Loucy (cell line): Measurements from ENCODE around the gene FBH1.

Experiments used
- H2AFZ ChIP-seq: fragments of 200-600 bp; sonication (generic); 2 replicates; pipeline ENCODE4 v1.6.0; 2016; ENCODE audit warnings: antibody characterized with exemption, mild to moderate bottlenecking, low read length, moderate library complexity
- H3F3A ChIP-seq: fragments of 200-600 bp; 2 replicates; pipeline ENCODE4 v1.6.0; 2016; ENCODE audit warnings: antibody characterized with exemption, low read depth, mild to moderate bottlenecking
- H3K27me3 ChIP-seq: fragments of 200-600 bp; sonication (generic); 2 replicates; pipeline ENCODE4 v1.6.1; 2014; ENCODE audit warnings: low read length, mild to moderate bottlenecking; ENCODE audit not compliant: insufficient read depth, poor library complexity, severe bottlenecking
- H3K36me3 ChIP-seq: fragments of 200-600 bp; sonication (generic); 2 replicates; pipeline ENCODE4 v1.6.1; 2016; ENCODE audit warnings: low read length; ENCODE audit not compliant: insufficient read depth
- H3K4me1 ChIP-seq: fragments of 200-600 bp; sonication (generic); 2 replicates; pipeline ENCODE4 v1.5.1; 2014; ENCODE audit warnings: low read length, mild to moderate bottlenecking; ENCODE audit not compliant: insufficient read depth, poor library complexity, severe bottlenecking
- H3K4me2 ChIP-seq: fragments of 200-600 bp; sonication (generic); 2 replicates; pipeline ENCODE4 v1.6.0; 2014; ENCODE audit warnings: antibody characterized with exemption, low read length, low read depth, mild to moderate bottlenecking; ENCODE audit not compliant: poor library complexity, severe bottlenecking
- H3K4me3 ChIP-seq: fragments of 200-600 bp; sonication (generic); 2 replicates; pipeline ENCODE4 v1.5.1; 2014; ENCODE audit warnings: low read length, mild to moderate bottlenecking, mixed read lengths; ENCODE audit not compliant: poor library complexity, severe bottlenecking
- H3K79me2 ChIP-seq: fragments of 200-600 bp; sonication (generic); 2 replicates; pipeline ENCODE4 v1.6.1; 2014; ENCODE audit warnings: low read length; ENCODE audit not compliant: insufficient read depth
- H3K9ac ChIP-seq: fragments of 200-600 bp; sonication (generic); 2 replicates; pipeline ENCODE4 v1.6.0; 2014; ENCODE audit warnings: mild to moderate bottlenecking, low read depth, low read length, moderate library complexity; ENCODE audit not compliant: poor library complexity, severe bottlenecking
- H3K9me2 ChIP-seq: fragments of 200-600 bp; sonication (generic); replicated peaks from 2 replicates; pipeline ENCODE4 v1.6.1; 2016; ENCODE audit warnings: low read depth, low read length, mixed read lengths
- H3K9me3 ChIP-seq: fragments of 200-600 bp; sonication (generic); 2 replicates; pipeline ENCODE4 v1.6.1; 2014; ENCODE audit warnings: mild to moderate bottlenecking, antibody characterized with exemption, low read length, low read depth; ENCODE audit not compliant: insufficient read depth
- H4K20me1 ChIP-seq: fragments of 200-600 bp; sonication (generic); 2 replicates; pipeline ENCODE4 v1.6.0; 2014; ENCODE audit warnings: antibody characterized with exemption, low read length, mild to moderate bottlenecking; ENCODE audit not compliant: insufficient read depth, poor library complexity, severe bottlenecking
- CTCF ChIP-seq: fragments of 200-600 bp; sonication (generic); conservative IDR thresholded peaks from 2 replicates; pipeline ENCODE4 v1.5.1; 2014; ENCODE audit warnings: mild to moderate bottlenecking, antibody characterized with exemption, low read length
- EZH2phosphoT487 ChIP-seq: fragments of 200-600 bp; IDR thresholded peaks from 2 replicates; pipeline ENCODE4 v1.6.1; 2018; ENCODE audit warnings: antibody characterized with exemption, mild to moderate bottlenecking, moderate library complexity, borderline replicate concordance

FBH1 gene

GRCh38 chr10:5898163-5898562, 8.1 kb downstream of the FBH1 start:
- Histone ChIP-seq H3K27me3 (no peaks in the 10 kb centered on the region), H3K4me1 (peaks cover 8% of the 10 kb centered on the region), H3K4me2 (no peak overlapping the region), H3K36me3 (no peaks in the 10 kb centered on the region), H3K79me2 (peaks cover 25% of the 10 kb centered on the region), H4K20me1 (peaks cover 10% of the 10 kb centered on the region), H3F3A (no peaks in the 10 kb centered on the region), H3K9ac (no peak overlapping the region), H3K9me2 (no peaks in the 10 kb centered on the region), H3K9me3 (peaks cover 3% of the 10 kb centered on the region; the same call in 1 of the 2 replicates), H2AFZ (no peak overlapping the region), H3K4me3 (no peak overlapping the region)
- no peak for TF ChIP-seq CTCF
- TF ChIP-seq EZH2phosphoT487, result no peak

DNA sequence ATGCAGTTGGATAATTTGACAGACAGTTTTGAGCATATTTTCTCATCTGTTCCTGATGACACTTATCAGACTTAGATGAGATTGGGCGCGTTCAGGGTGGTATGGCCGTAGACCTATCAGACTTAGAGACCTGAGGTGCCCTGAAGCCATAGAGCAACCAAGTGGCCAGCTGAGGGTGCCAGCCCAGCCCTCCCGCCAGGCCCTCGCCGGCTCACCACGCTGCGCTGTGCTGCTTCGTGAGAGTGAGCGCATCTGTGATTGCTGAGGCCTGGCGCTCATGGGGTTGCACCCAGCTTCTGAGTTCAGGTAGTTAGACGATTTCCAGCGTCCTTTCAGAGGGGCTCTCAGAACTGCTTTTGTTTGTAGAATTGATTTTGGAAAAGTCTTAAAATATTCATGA, 10.2 kb downstream of the FBH1 start:
- H3K36me3 ChIP-seq, result 0 out of 2 replicates have a peak, but pooled peaks cover 3% of the 10 kb centered on the region
- no peak overlapping the region for H3K4me2 ChIP-seq
- H3K79me2 ChIP-seq, result peaks cover 13% of the 10 kb centered on the region; the same call in 1 of the 2 replicates
- peaks cover 3% of the 10 kb centered on the region for H4K20me1 ChIP-seq
- H3F3A ChIP-seq, result no peaks in the 10 kb centered on the region
- H3K9me3 ChIP-seq, result peaks cover 3% of the 10 kb centered on the region; the same call in 1 of the 2 replicates
- no peak overlapping the region for H3K4me3 ChIP-seq
- TF ChIP-seq EZH2phosphoT487 (no peak), CTCF (no peak)
- H3K9me2 ChIP-seq, result no peaks in the 10 kb centered on the region
- no peak overlapping the region for H3K9ac ChIP-seq
- no peaks in the 10 kb centered on the region for H3K27me3 ChIP-seq
- peaks cover 3% of the 10 kb centered on the region for H3K4me1 ChIP-seq
- no peak overlapping the region for H2AFZ ChIP-seq

DNA sequence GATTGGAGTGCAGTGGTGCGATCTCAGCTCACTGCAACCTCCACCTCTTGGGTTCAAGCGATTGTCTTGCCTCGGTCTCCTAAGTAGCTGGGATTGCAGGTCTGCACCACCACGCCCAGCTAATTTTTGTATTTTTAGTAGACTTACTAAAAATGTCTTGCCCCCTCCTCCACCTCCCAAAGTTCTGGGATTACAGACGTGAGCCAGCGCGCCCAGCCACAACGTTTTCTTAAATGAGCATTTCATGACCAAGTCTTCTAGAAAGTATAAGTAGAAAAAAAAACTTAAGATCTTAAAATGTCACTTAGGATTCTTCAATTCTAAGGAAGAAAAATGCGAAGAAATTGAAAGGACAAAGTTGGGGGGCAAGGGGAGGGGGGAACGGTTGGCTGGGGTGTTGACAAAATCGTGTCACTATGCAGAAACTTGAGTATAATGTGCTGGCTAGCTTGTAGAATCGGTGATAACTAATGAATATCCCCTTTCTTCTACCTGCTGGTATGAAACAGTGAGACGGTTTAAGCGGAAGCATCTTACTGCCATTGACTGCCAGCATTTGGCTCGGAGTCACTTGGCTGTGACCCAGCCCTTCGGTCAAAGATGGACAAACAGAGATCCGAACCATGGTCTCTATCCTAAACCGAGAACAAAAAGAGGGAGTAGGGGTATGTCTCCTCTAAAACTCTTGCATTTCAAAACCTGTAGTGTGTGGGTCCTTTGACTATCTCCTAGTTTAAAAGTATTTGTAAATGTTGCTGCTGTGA, 12.7 kb downstream of the FBH1 start:
- Histone ChIP-seq H3K27me3 (no peaks in the 10 kb centered on the region), H2AFZ (no peak overlapping the region), H3K9me3 (peaks cover 3% of the 10 kb centered on the region; the same call in 1 of the 2 replicates), H4K20me1 (no peaks in the 10 kb centered on the region), H3K4me2 (no peak overlapping the region), H3K4me1 (peaks cover 3% of the 10 kb centered on the region), H3F3A (no peaks in the 10 kb centered on the region), H3K4me3 (no peak overlapping the region), H3K36me3 (peaks cover 8% of the 10 kb centered on the region; the same call in 1 of the 2 replicates), H3K79me2 (peaks cover 3% of the 10 kb centered on the region; the same call in 1 of the 2 replicates), H3K9me2 (no peaks in the 10 kb centered on the region), H3K9ac (no peak overlapping the region)
- TF ChIP-seq CTCF (no peak), EZH2phosphoT487 (no peak)
